IMR-90 (cell line): Measurements from ENCODE around the gene RIT1.

Experiments used
- POLR2A ChIP-seq: IDR thresholded peaks from 2 replicates; pipeline ENCODE4 v1.6.1; 2012; ENCODE audit warnings: mild to moderate bottlenecking, low read depth, low read length
- TF ChIP-seq, protein P1 (sequence below): conservative IDR thresholded peaks from 2 replicates; pipeline ENCODE4 v1.5.1; 2012; ENCODE audit warnings: mild to moderate bottlenecking, low read depth, low read length, improper control_type of control experiment
- TF ChIP-seq, protein P2 (sequence below): fragments of 150-350 bp; IDR thresholded peaks from 2 replicates; pipeline ENCODE4 v1.6.1; 2016; ENCODE audit warnings: low read depth, mild to moderate bottlenecking, low read length, moderate library complexity, borderline replicate concordance

DNA sequence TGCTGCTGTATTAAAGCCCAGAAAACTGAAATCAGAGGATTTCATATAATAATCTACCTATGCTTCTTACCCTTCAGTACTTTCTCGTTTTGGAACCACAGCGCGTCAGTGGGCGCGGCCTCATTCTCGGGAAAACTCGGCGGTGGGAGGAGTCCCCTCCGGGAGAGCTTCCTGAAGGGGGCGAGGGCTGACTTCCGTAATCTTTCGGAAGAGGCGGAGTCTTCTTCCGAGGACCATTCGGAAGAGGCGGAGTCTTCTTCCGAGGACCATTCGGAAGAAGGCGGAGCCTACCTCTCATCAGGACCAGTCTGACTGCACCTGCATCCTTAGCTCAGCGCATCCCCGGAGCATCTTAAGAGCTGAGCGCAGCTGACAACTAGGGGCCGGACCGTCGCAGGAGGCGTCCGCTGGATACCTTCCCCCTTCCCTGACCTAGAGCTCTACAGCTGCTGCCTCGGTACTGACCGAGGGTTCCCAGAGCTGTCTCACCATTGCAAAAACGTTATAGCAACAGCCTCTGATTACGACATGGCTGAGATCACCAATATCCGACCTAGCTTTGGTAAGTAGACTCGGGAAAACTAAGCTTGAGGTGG lies 51.8 kb downstream of the RIT1 start, which contains the start of gene SYT11:
- TF ChIP-seq, protein P1, sequence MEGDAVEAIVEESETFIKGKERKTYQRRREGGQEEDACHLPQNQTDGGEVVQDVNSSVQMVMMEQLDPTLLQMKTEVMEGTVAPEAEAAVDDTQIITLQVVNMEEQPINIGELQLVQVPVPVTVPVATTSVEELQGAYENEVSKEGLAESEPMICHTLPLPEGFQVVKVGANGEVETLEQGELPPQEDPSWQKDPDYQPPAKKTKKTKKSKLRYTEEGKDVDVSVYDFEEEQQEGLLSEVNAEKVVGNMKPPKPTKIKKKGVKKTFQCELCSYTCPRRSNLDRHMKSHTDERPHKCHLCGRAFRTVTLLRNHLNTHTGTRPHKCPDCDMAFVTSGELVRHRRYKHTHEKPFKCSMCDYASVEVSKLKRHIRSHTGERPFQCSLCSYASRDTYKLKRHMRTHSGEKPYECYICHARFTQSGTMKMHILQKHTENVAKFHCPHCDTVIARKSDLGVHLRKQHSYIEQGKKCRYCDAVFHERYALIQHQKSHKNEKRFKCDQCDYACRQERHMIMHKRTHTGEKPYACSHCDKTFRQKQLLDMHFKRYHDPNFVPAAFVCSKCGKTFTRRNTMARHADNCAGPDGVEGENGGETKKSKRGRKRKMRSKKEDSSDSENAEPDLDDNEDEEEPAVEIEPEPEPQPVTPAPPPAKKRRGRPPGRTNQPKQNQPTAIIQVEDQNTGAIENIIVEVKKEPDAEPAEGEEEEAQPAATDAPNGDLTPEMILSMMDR = no peak
- no peak for TF ChIP-seq POLR2A
- TF ChIP-seq, protein P2, sequence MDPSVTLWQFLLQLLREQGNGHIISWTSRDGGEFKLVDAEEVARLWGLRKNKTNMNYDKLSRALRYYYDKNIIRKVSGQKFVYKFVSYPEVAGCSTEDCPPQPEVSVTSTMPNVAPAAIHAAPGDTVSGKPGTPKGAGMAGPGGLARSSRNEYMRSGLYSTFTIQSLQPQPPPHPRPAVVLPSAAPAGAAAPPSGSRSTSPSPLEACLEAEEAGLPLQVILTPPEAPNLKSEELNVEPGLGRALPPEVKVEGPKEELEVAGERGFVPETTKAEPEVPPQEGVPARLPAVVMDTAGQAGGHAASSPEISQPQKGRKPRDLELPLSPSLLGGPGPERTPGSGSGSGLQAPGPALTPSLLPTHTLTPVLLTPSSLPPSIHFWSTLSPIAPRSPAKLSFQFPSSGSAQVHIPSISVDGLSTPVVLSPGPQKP = no peak
